Measurements from ENCODE around the gene SLC6A1. TPM values are rescaled to one million over a fixed set of nuclear protein-coding genes. Genes with fewer than 3 reads are reported as not detected.
A peak's percentile ranks its signal among the peaks of the same experiment; 100 is the strongest.

Gene SLC6A1
- total RNA-seq, 1 experiment from 2014 or later = not detected

DNA sequence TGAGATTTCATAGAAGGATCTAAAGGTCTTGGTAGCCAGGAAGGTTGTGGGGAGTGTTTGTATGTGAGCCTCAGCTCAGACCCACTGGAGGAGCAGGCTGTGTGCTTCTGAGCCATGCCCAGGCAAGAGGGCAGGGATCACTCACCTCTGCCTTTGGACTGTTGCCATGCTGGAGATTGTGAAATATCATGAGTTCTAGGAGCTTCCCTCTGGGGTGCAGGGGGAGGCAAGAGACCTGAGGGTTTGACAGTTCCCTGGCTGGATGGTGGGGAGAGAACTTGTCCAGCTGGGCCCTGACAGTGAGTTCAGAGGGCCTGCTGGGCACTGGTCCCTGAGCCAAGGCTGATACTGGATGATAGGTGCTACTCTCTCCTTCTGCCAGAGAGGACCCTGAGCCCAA, 6.0 kb downstream of the SLC6A1 start:
- Mint-ChIP-seq H3K9me3 (ENCODE audit: low read depth, unreplicated experiment) (no peaks in the 10 kb centered on the region), H3K36me3 (ENCODE audit: insufficient read depth, unreplicated experiment) (peaks cover 10% of the 10 kb centered on the region), H3K4me3 (ENCODE audit: low read depth, unreplicated experiment) (no peak overlapping the region), H3K4me1 (ENCODE audit: low read depth, unreplicated experiment) (peaks cover 12% of the 10 kb centered on the region), H3K27ac (ENCODE audit: unreplicated experiment) (no peak overlapping the region), H3K27me3 (ENCODE audit: unreplicated experiment) (peaks cover 64% of the 10 kb centered on the region)
- intact Hi-C loops (cut with micrococcal nuclease; ENCODE audit: unreplicated experiment) = no loop called here
- no TSS peak for BruUV-seq (replicated peaks)
- TF ChIP-seq, protein P1, sequence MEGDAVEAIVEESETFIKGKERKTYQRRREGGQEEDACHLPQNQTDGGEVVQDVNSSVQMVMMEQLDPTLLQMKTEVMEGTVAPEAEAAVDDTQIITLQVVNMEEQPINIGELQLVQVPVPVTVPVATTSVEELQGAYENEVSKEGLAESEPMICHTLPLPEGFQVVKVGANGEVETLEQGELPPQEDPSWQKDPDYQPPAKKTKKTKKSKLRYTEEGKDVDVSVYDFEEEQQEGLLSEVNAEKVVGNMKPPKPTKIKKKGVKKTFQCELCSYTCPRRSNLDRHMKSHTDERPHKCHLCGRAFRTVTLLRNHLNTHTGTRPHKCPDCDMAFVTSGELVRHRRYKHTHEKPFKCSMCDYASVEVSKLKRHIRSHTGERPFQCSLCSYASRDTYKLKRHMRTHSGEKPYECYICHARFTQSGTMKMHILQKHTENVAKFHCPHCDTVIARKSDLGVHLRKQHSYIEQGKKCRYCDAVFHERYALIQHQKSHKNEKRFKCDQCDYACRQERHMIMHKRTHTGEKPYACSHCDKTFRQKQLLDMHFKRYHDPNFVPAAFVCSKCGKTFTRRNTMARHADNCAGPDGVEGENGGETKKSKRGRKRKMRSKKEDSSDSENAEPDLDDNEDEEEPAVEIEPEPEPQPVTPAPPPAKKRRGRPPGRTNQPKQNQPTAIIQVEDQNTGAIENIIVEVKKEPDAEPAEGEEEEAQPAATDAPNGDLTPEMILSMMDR (IDR thresholded peaks at IDR 0.05; ENCODE audit: unreplicated experiment) = no peak
- CTCF ChIA-PET = no interaction called here
- DNase-seq = no peak

DNA sequence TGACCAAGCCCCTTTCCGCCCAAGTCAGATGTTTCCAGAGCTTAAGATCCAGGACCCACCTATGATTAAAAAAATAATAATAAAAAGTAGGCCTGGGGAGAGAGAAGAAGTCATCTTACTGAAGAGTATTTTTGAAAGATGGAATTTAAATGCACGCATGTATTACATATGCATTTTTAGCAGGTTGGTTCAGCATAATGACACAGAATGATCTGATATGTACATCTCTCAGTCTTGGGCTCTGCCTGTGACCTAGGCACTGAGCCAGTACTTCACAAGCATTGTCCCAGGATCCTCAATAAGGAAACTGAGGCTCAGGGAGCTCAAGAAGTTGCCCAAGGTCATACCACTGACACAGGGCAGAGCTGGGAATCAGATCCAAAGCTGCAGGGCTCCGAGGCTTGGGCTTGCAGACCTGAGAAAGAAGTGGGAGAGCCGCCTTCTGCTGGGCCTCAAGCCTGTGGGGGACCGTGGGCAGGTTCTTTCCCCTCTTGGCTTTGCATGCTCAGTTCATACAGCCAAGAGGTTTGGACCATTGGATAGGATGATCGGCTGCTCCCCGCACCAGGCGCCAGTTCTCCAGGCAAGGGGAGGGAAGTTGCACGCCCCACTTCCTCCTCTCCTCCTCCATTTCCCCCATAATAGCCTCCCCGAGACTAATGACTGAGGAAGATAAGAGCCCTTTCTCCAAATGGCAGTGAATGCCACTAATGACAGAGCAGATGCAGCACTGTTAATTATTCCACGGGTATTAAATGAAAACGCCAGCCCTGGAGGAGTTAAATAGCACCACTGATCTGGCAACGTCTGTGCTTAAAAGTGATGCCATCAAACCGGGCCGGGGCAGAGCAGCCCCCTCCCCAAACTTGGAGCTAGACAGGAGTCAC, 6.9 kb downstream of the SLC6A1 start:
- peaks cover 10% of the 10 kb centered on the region for H3K36me3 Mint-ChIP-seq (ENCODE audit: insufficient read depth, unreplicated experiment)
- CTCF ChIA-PET = no interaction called here
- no peaks in the 10 kb centered on the region for H3K9me3 Mint-ChIP-seq (ENCODE audit: low read depth, unreplicated experiment)
- TF ChIP-seq, protein P1 (IDR thresholded peaks at IDR 0.05; ENCODE audit: unreplicated experiment) = no peak
- H3K27me3 Mint-ChIP-seq (ENCODE audit: unreplicated experiment) = peaks cover 57% of the 10 kb centered on the region
- intact Hi-C loops (cut with micrococcal nuclease; ENCODE audit: unreplicated experiment) = no loop called here
- no peak for DNase-seq
- H3K27ac Mint-ChIP-seq (ENCODE audit: unreplicated experiment) = no peak overlapping the region
- peaks cover 12% of the 10 kb centered on the region for H3K4me1 Mint-ChIP-seq (ENCODE audit: low read depth, unreplicated experiment)
- H3K4me3 Mint-ChIP-seq (ENCODE audit: low read depth, unreplicated experiment) = no peak overlapping the region
- no TSS peak for BruUV-seq (replicated peaks)

DNA sequence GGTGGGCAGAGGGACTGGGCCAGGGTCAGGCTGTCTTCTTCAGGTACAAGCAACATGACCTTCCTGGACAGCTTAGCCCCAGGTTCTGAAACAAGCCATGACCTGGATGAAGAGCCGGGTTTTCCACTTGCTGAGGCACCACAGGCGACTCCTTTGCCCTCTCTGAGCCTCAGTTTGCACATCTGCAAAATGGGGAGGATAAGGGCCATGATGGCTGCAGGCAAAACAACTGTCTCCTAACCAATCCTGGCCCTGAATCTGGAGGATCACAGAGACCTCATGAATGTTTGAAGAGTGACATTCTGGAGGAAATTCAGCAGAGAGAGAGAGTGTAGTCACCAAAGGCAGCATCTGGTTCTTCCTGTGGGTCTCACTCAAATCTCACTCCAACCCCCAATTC, 8.0 kb downstream of the SLC6A1 start:
- TF ChIP-seq, protein P1 (IDR thresholded peaks at IDR 0.05; ENCODE audit: unreplicated experiment) = no peak
- Mint-ChIP-seq H3K4me3 (ENCODE audit: low read depth, unreplicated experiment) (no peak overlapping the region), H3K9me3 (ENCODE audit: low read depth, unreplicated experiment) (no peaks in the 10 kb centered on the region), H3K27ac (ENCODE audit: unreplicated experiment) (no peak overlapping the region), H3K27me3 (ENCODE audit: unreplicated experiment) (peaks cover 57% of the 10 kb centered on the region), H3K36me3 (ENCODE audit: insufficient read depth, unreplicated experiment) (peaks cover 10% of the 10 kb centered on the region), H3K4me1 (ENCODE audit: low read depth, unreplicated experiment) (peaks cover 12% of the 10 kb centered on the region)
- CTCF ChIA-PET = no interaction called here
- no TSS peak for BruUV-seq (replicated peaks)
- no peak for DNase-seq
- intact Hi-C loops (cut with micrococcal nuclease; ENCODE audit: unreplicated experiment) = no loop called here

DNA sequence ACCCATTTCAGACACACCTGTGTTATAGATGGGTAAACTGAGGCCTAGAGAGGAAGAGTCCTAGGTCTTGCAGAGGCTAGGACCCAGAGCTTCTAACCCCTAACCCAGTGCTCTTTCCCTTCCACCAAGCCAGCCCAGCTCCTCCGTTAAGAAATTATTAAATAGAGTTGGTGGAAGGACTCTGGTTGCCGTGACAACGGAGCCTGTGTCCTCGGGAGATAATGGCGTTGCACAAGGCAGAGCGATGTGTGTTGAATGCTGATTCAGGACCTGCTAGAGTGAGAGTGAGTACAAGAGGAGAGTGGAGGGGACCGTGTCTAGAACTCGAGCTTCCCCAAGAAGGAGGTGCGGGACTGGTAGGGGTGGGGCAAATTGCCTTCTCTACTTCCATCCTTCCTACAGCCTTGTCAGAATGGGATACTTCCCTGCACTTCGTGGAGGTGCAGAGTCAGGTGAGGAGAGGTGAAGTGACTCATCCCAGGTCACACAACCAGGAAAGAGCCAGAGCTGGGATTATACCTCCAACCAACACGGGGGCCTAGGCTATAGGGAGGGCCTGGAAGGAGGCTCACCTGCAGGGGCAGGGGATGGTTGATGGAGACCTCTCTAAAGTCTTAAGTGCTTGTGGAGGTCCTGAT, 8.6 kb downstream of the SLC6A1 start:
- TF ChIP-seq, protein P1 (IDR thresholded peaks at IDR 0.05; ENCODE audit: unreplicated experiment) = no peak
- no peaks in the 10 kb centered on the region for H3K9me3 Mint-ChIP-seq (ENCODE audit: low read depth, unreplicated experiment)
- CTCF ChIA-PET = no interaction called here
- H3K27me3 Mint-ChIP-seq (ENCODE audit: unreplicated experiment) = peaks cover 57% of the 10 kb centered on the region
- no TSS peak for BruUV-seq (replicated peaks)
- intact Hi-C loops (cut with micrococcal nuclease; ENCODE audit: unreplicated experiment) = no loop called here
- DNase-seq = peak; percentile 35
- H3K4me1 Mint-ChIP-seq (ENCODE audit: low read depth, unreplicated experiment) = peaks cover 12% of the 10 kb centered on the region
- H3K36me3 Mint-ChIP-seq (ENCODE audit: insufficient read depth, unreplicated experiment) = peaks cover 10% of the 10 kb centered on the region
- peak overlapping the region; percentile 15 for H3K27ac Mint-ChIP-seq (ENCODE audit: unreplicated experiment)
- no peak overlapping the region for H3K4me3 Mint-ChIP-seq (ENCODE audit: low read depth, unreplicated experiment)

Data from Calu3 (cell line).